Ishikawa (cell line): ENCODE results near the gene OSBPL1A.

Experiments used
- CEBPB ChIP-seq: IDR thresholded peaks from 2 replicates; pipeline ENCODE4 v1.6.1; 2012
- CREB1 ChIP-seq: IDR thresholded peaks from 2 replicates; pipeline ENCODE4 v1.6.1; 2012; ENCODE audit warnings: low read depth
- EGR1 ChIP-seq: IDR thresholded peaks from 2 replicates; pipeline ENCODE4 v1.6.1; 2012
- EP300 ChIP-seq: IDR thresholded peaks from 2 replicates; pipeline ENCODE4 v1.6.1; 2012; ENCODE audit warnings: borderline replicate concordance
- FOXM1 ChIP-seq: IDR thresholded peaks from 2 replicates; pipeline ENCODE4 v1.6.1; 2012; ENCODE audit warnings: low read depth, borderline replicate concordance
- MAX ChIP-seq: IDR thresholded peaks from 2 replicates; pipeline ENCODE4 v1.6.1; 2012
- NFIC ChIP-seq: IDR thresholded peaks from 2 replicates; pipeline ENCODE4 v1.6.1; 2012
- RAD21 ChIP-seq: IDR thresholded peaks from 2 replicates; pipeline ENCODE4 v1.6.1; 2012; ENCODE audit warnings: low read depth
- REST ChIP-seq: IDR thresholded peaks from 2 replicates; pipeline ENCODE4 v1.6.1; 2012; ENCODE audit warnings: low read depth, mild to moderate bottlenecking
- TAF1 ChIP-seq: IDR thresholded peaks from 2 replicates; pipeline ENCODE4 v1.6.1; 2012; ENCODE audit warnings: low read depth, mild to moderate bottlenecking
- TCF12 ChIP-seq: IDR thresholded peaks from 2 replicates; pipeline ENCODE4 v1.6.1; 2012; ENCODE audit warnings: low read depth
- TEAD4 ChIP-seq: IDR thresholded peaks from 2 replicates; pipeline ENCODE4 v1.6.1; 2012
- YY1 ChIP-seq: IDR thresholded peaks from 2 replicates; pipeline ENCODE4 v1.6.1; 2012; ENCODE audit warnings: low read depth
- ZBTB7A ChIP-seq: IDR thresholded peaks from 2 replicates; pipeline ENCODE4 v1.6.1; 2012; ENCODE audit warnings: low read depth
- TF ChIP-seq, protein P1 (sequence below): IDR thresholded peaks from 2 replicates; pipeline ENCODE4 v1.6.1; 2012

Gene OSBPL1A

GRCh38 chr18:24212939-24213338 lies 184.7 kb downstream of the OSBPL1A start:
- TF ChIP-seq NFIC (no peak), TEAD4 (no peak), RAD21 (no peak), CREB1 (no peak), EGR1 (no peak), TCF12 (no peak), FOXM1 (no peak), EP300 (no peak), CEBPB (no peak), TAF1 (no peak), REST (no peak), YY1 (no peak), ZBTB7A (no peak), MAX (no peak)
- TF ChIP-seq, protein P1, sequence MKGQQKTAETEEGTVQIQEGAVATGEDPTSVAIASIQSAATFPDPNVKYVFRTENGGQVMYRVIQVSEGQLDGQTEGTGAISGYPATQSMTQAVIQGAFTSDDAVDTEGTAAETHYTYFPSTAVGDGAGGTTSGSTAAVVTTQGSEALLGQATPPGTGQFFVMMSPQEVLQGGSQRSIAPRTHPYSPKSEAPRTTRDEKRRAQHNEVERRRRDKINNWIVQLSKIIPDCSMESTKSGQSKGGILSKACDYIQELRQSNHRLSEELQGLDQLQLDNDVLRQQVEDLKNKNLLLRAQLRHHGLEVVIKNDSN, result no peak

GRCh38 chr18:24209558-24209957 lies 188.1 kb downstream of the OSBPL1A start:
- TF ChIP-seq TEAD4, result no peak
- no peak for TF ChIP-seq ZBTB7A
- TF ChIP-seq YY1, result no peak
- TF ChIP-seq NFIC, result no peak
- no peak for TF ChIP-seq FOXM1
- no peak for TF ChIP-seq TAF1
- TF ChIP-seq MAX, result no peak
- TF ChIP-seq EGR1, result no peak
- no peak for TF ChIP-seq EP300

- no peak for TF ChIP-seq EP300
- no peak for TF ChIP-seq EGR1
- no peak for TF ChIP-seq TAF1
- TF ChIP-seq TEAD4, result peak; percentile 10; the same call in 1 of the 2 replicates
Measured at GRCh38 chr18:24208270-24209035, 189.2 kb downstream of the OSBPL1A start.

GRCh38 chr18:24204904-24205303 lies 192.7 kb downstream of the OSBPL1A start:
- no peak for TF ChIP-seq TCF12
- no peak for TF ChIP-seq RAD21
- no peak for TF ChIP-seq CEBPB
- TF ChIP-seq EGR1, result no peak
- no peak for TF ChIP-seq TEAD4
- no peak for TF ChIP-seq REST
- TF ChIP-seq CREB1, result no peak
- TF ChIP-seq TAF1, result no peak
- no peak for TF ChIP-seq MAX
- TF ChIP-seq NFIC, result no peak
- TF ChIP-seq FOXM1, result no peak
- TF ChIP-seq YY1, result no peak
- TF ChIP-seq ZBTB7A, result no peak
- TF ChIP-seq, protein P1, result no peak
- no peak for TF ChIP-seq EP300
